Endothelial cell (in vitro differentiated cells): ENCODE results near the gene POLD4. TPM values are rescaled to one million over a fixed set of nuclear protein-coding genes. Genes with fewer than 3 reads are reported as not detected.

Experiments used
- DNase-seq: peaks from one replicate; pipeline ENCODE4 v3.0.0; 2021; ENCODE audit warnings: low spot score
- H3K27ac Mint-ChIP-seq: one replicate; pipeline ENCODE4 v1.8.0; 2021; ENCODE audit warnings: mixed read lengths, inconsistent platforms; ENCODE audit not compliant: unreplicated experiment
- H3K27me3 Mint-ChIP-seq: one replicate; pipeline ENCODE4 v1.8.0; 2021; ENCODE audit warnings: mild to moderate bottlenecking, moderate library complexity, mixed read lengths, inconsistent platforms; ENCODE audit not compliant: unreplicated experiment
- H3K36me3 Mint-ChIP-seq: one replicate; pipeline ENCODE4 v1.8.0; 2021; ENCODE audit warnings: mild to moderate bottlenecking, low read depth, mixed read lengths, inconsistent platforms; ENCODE audit not compliant: unreplicated experiment
- H3K4me1 Mint-ChIP-seq: one replicate; pipeline ENCODE4 v1.8.0; 2021; ENCODE audit warnings: mild to moderate bottlenecking, mixed read lengths, inconsistent platforms; ENCODE audit not compliant: unreplicated experiment
- H3K4me3 Mint-ChIP-seq: one replicate; pipeline ENCODE4 v1.8.0; 2021; ENCODE audit warnings: mild to moderate bottlenecking, mixed read lengths, inconsistent platforms; ENCODE audit not compliant: unreplicated experiment
- H3K9me3 Mint-ChIP-seq: one replicate; pipeline ENCODE4 v1.8.0; 2021; ENCODE audit warnings: mixed read lengths, inconsistent platforms; ENCODE audit not compliant: unreplicated experiment
- total RNA-seq: library from RNA; stranded (reverse); fragmentation: NEBNext Ultra II Directional; extraction: Animal tissue kit (Norgen Biotek cat#: 25700); gene quantifications from one replicate; pipeline ENCODE4 v1.2.1, GENCODE V29; 2021; ENCODE audit not compliant: unreplicated experiment
- TF ChIP-seq, protein P1 (sequence below): fragments of 200-600 bp; sonication (generic); IDR thresholded peaks from one replicate; pipeline ENCODE4 v1.5.0; 2021; ENCODE audit warnings: antibody characterized with exemption; ENCODE audit not compliant: unreplicated experiment

POLD4 gene
- total RNA-seq, 1 donor from 2014 or later, result 92.1 TPM

DNA sequence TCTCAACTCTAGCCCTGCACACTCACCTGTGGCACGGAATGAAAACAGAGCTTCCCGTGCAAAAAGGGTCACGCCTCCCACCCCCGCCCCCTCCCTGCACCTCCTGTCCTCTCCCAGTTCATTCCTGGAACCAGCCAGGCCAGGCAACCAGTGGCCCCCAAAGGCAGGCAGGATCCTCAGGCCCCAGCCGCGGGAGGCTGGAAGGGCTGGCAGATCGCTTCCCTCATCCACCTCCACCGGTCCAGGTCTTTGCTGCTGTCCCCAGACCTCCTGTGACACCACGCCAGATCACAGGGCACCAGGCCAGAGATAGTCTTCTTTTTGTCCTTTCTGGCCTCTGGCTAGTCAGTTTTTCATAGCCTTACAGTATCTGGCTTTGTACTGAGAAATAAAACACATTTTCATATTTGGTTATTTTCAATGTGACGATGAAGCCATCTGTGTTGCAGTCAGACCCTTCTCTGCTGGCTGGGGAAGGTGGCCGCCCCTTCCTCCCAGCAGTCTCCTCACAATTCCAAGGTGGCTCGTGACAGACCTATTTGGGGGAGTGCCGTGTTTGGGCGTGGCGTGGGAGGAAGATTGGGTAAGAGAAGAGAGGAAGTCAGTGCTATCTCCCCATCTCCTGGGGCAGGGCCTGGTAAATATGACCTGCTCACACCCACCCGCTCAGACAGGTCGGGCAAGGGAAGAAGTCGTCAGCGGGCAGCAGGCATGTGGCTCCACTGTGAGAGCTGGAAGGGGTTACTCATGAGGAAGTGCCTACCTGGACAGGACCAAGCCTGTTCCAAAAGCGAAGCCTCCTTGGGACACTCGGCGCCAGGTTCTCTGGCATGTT, 40.9 kb downstream of the POLD4 start:
- no peak overlapping the region for H3K27ac Mint-ChIP-seq
- no peaks in the 10 kb centered on the region for H3K4me1 Mint-ChIP-seq
- no peaks in the 10 kb centered on the region for H3K36me3 Mint-ChIP-seq
- no peak for DNase-seq
- TF ChIP-seq, protein P1, sequence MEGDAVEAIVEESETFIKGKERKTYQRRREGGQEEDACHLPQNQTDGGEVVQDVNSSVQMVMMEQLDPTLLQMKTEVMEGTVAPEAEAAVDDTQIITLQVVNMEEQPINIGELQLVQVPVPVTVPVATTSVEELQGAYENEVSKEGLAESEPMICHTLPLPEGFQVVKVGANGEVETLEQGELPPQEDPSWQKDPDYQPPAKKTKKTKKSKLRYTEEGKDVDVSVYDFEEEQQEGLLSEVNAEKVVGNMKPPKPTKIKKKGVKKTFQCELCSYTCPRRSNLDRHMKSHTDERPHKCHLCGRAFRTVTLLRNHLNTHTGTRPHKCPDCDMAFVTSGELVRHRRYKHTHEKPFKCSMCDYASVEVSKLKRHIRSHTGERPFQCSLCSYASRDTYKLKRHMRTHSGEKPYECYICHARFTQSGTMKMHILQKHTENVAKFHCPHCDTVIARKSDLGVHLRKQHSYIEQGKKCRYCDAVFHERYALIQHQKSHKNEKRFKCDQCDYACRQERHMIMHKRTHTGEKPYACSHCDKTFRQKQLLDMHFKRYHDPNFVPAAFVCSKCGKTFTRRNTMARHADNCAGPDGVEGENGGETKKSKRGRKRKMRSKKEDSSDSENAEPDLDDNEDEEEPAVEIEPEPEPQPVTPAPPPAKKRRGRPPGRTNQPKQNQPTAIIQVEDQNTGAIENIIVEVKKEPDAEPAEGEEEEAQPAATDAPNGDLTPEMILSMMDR, result no peak
- peak overlapping the region; percentile 33 for H3K4me3 Mint-ChIP-seq
- H3K9me3 Mint-ChIP-seq, result no peaks in the 10 kb centered on the region
- peaks cover 9% of the 10 kb centered on the region for H3K27me3 Mint-ChIP-seq

- H3K36me3 Mint-ChIP-seq, result no peaks in the 10 kb centered on the region
- H3K4me3 Mint-ChIP-seq, result no peak overlapping the region
- no peaks in the 10 kb centered on the region for H3K9me3 Mint-ChIP-seq
- TF ChIP-seq, protein P1, result no peak
- H3K4me1 Mint-ChIP-seq, result no peaks in the 10 kb centered on the region
- no peak overlapping the region for H3K27ac Mint-ChIP-seq
- no peak for DNase-seq
- H3K27me3 Mint-ChIP-seq, result peaks cover 9% of the 10 kb centered on the region
Observed at GRCh38 chr11:67311556-67312082, 41.7 kb downstream of the POLD4 start.

DNA sequence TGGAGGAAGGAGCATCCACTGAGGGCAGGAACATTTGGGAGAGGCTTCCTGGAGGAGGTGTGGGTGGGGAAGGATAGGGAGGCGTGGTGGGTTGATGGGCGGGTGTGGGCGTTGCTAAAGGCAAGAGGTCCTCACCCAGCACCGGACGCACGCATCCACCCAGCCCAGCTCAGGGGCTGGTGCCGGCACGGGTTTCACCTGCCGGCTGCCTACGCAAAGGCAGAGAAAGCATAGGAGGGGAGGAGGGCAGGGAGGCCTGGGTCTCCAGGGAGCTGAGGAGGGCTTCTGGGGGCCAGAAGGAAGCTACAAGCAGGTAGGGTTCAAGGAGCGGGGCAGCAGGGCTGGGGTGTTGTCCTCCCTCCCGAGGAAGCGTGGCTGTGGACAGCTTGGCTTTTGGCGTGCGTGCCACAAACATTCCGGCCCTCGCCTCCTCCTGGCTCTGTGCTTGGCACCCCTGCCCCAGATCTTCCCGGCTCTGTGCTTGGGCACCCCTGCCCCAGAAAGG, 42.2 kb downstream of the POLD4 start:
- Mint-ChIP-seq H3K27me3 (peaks cover 13% of the 10 kb centered on the region), H3K36me3 (no peaks in the 10 kb centered on the region), H3K4me1 (no peaks in the 10 kb centered on the region), H3K27ac (no peak overlapping the region), H3K4me3 (no peak overlapping the region), H3K9me3 (no peaks in the 10 kb centered on the region)
- DNase-seq, result no peak
- TF ChIP-seq, protein P1, result no peak

DNA sequence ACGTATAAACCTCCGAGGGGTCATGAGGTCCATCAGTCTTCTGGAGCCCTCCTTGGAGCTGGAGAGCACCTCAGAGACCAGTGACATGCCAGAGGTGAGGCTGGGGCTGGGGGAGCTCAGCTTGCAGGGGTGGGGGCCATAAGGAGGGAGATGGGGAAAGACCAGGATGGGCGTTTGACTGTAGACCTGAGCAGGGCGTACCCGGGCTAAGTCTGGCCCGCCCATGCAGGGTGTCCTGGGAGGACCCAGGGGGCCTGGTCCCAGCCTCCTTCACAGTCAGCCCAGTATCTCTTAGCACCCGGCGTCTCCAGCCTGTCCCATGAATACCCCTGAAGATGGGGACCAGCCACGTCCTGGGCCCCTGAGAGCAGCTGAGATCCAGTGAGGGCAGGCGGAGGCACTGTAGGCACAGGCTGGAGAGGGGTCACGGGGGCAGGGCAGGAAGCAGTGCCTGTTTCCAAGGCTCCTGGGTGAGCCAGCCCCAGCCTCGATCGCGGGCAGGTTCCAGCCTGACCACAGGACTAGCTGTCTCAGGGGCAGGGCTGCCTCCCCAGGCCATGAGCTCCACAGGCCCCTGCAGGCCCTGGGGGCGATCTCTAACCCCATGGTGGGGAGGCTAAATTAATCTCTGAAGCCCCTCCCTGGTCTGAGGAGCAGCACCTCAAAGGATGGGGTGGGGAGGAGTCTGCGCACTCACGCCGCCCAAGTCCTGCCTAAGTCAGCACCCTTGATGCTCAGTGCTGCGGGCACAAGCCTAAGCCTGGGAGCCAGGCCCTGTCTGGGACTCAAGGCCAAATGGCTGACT, 42.9 kb downstream of the POLD4 start:
- Mint-ChIP-seq H3K27ac (no peak overlapping the region), H3K27me3 (peaks cover 15% of the 10 kb centered on the region), H3K36me3 (no peaks in the 10 kb centered on the region), H3K4me1 (no peaks in the 10 kb centered on the region), H3K9me3 (no peaks in the 10 kb centered on the region), H3K4me3 (no peak overlapping the region)
- TF ChIP-seq, protein P1, result no peak
- DNase-seq, result no peak
